WERI-Rb-1 (cell line): Measurements from ENCODE around the gene QSOX1.

Experiments
- DNase-seq: peaks from one replicate; pipeline ENCODE4 v3.0.0-alpha.2; 2020
- H3K27ac ChIP-seq: fragments of 250-450 bp; sonication (Bioruptor Pico); 2 replicates; pipeline ENCODE4 v1.5.1; 2020; ENCODE audit warnings: mild to moderate bottlenecking, moderate library complexity
- H3K27me3 ChIP-seq: fragments of 250-450 bp; sonication (Bioruptor Pico); 2 replicates; pipeline ENCODE4 v1.5.1; 2021; ENCODE audit warnings: mild to moderate bottlenecking, low read depth, moderate library complexity; ENCODE audit not compliant: insufficient read depth, severe bottlenecking
- H3K36me3 ChIP-seq: fragments of 250-450 bp; sonication (Bioruptor Pico); 2 replicates; pipeline ENCODE4 v1.5.1; 2020; ENCODE audit warnings: mild to moderate bottlenecking, moderate library complexity
- H3K4me3 ChIP-seq: 2 replicates; pipeline ENCODE4 v1.5.1; 2011; ENCODE audit warnings: low read depth, mild to moderate bottlenecking, control low read depth, low read length
- H3K9me3 ChIP-seq: fragments of 250-450 bp; sonication (Bioruptor Pico); 2 replicates; pipeline ENCODE4 v1.5.1; 2021; ENCODE audit warnings: mild to moderate bottlenecking, moderate library complexity; ENCODE audit not compliant: severe bottlenecking
- CTCF ChIP-seq: IDR thresholded peaks from 2 replicates; pipeline ENCODE4 v1.5.1; 2011; ENCODE audit warnings: low read depth, mild to moderate bottlenecking, control low read depth, inconsistent platforms, low read length

Gene QSOX1

GRCh38 chr1:180233191-180234011 is 78.7 kb downstream of the QSOX1 start:
- TF ChIP-seq CTCF = no peak
- H3K4me3 ChIP-seq = no peak overlapping the region
- no peaks in the 10 kb centered on the region for H3K27me3 ChIP-seq
- H3K36me3 ChIP-seq = no peaks in the 10 kb centered on the region
- H3K27ac ChIP-seq = no peak overlapping the region
- no peak for DNase-seq
- H3K9me3 ChIP-seq = peaks cover 12% of the 10 kb centered on the region

GRCh38 chr1:180234369-180235076 is 79.9 kb downstream of the QSOX1 start:
- H3K27me3 ChIP-seq = no peaks in the 10 kb centered on the region

GRCh38 chr1:180235077-180235501 is 80.4 kb downstream of the QSOX1 start:
- H3K36me3 ChIP-seq = no peaks in the 10 kb centered on the region
- no peak for DNase-seq
- no peaks in the 10 kb centered on the region for H3K27me3 ChIP-seq
- H3K27ac ChIP-seq = no peak overlapping the region
- peaks cover 9% of the 10 kb centered on the region for H3K9me3 ChIP-seq
- no peak overlapping the region for H3K4me3 ChIP-seq
- no peak for TF ChIP-seq CTCF

More at GRCh38 chr1:180234369-180235076, 79.9 kb downstream of the QSOX1 start:
- H3K36me3 ChIP-seq = no peaks in the 10 kb centered on the region
- H3K4me3 ChIP-seq = no peak overlapping the region
- no peak overlapping the region for H3K27ac ChIP-seq
- DNase-seq = no peak
- H3K9me3 ChIP-seq = peaks cover 9% of the 10 kb centered on the region
- no peak for TF ChIP-seq CTCF

GRCh38 chr1:180235502-180236239 is 81.0 kb downstream of the QSOX1 start:
- DNase-seq = no peak
- no peak overlapping the region for H3K27ac ChIP-seq
- no peaks in the 10 kb centered on the region for H3K36me3 ChIP-seq
- peaks cover 9% of the 10 kb centered on the region for H3K9me3 ChIP-seq
- no peaks in the 10 kb centered on the region for H3K27me3 ChIP-seq
- TF ChIP-seq CTCF = no peak
- H3K4me3 ChIP-seq = no peak overlapping the region

GRCh38 chr1:180236698-180237509 is 82.2 kb downstream of the QSOX1 start:
- Histone ChIP-seq H3K27me3 (no peaks in the 10 kb centered on the region), H3K27ac (no peak overlapping the region), H3K9me3 (peaks cover 9% of the 10 kb centered on the region), H3K4me3 (no peak overlapping the region), H3K36me3 (no peaks in the 10 kb centered on the region)
- TF ChIP-seq CTCF = no peak
- DNase-seq = no peak
